HG03439 (cell line): ENCODE results near the gene PAM16.

Experiments
- ATAC-seq: cut with Tn5 transposase; IDR thresholded peaks from one replicate; pipeline ENCODE4 v1.9.1; 2021; ENCODE audit warnings: mild to moderate bottlenecking, moderate library complexity; ENCODE audit not compliant: unreplicated experiment

The PAM16 gene

DNA sequence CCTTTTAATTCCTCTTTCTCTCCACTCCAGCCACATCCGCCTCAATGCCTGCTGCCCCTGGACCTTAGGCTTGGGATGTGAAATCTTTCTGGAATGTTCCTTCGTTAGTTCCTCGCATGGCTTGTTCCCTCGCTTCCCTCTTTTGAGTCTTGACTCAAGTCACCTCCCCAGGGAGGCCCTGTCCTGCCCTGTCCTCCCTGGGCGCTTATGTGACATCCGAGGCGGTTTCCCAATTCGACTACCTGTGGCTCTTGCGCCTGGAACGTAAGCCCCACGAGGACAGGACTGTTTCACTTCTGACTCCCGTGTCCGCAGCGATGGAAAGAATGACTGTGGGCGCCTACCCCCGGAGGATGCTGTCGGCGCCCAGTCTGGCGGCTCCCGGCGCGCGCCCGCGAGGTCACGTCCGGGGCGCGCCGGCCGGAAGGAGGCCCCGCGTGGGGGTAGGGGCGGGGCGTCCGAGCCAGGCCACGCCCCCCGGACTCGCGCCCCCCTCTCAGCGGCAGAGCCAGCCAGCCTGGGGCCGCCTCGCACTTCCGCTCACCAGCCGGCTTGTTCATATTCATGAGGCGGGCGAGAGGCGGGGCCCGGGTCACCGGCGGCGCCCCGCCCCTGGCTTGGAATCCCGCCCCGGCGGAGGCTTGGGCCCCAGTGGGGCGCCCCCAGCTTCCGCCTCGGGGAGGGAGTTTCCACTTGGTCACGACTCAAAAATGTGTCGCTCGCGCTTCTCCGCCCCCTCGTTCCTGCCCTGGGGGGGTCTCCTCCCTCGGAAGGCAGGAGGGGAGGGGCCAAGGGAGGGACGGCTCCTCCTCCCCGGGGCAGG lies 43.7 kb downstream of the PAM16 start:
- peak; percentile 90 for ATAC-seq

DNA sequence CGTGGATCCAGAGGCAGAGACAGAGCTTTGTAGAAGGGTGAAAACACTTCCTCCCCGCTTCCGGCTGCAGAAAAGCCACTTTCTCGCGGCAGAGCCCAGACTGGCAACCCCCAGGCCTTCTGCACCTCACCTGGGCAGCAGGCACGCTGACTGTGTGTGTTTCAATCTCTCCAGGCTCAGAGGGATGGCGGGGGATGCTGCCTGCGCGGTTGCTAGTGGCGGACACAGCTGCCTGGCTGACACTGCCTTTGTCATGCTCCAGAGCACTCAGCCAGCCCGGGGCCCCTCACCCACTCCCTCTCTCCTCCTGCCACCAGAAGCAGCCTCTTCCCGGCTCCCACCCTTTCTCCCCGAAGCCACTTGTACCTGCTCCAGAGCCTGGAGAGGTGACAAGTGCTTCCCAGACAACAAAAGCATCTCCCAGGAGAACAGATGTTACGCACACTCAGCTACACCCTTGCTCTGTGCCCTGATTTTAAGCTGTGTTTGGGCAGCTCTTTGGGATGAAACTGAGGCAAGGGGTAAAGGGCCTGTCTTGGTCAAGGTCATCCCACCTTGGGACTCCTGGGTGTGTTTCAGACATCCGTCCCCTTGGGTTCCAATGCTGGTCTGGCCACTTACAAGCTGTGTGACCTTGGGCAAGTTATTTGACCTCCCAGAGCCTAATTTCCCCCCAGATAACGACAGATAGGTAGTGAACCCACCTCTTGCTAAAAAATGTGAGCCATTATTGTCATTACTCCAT lies 44.5 kb downstream of the PAM16 start:
- ATAC-seq = no peak

DNA sequence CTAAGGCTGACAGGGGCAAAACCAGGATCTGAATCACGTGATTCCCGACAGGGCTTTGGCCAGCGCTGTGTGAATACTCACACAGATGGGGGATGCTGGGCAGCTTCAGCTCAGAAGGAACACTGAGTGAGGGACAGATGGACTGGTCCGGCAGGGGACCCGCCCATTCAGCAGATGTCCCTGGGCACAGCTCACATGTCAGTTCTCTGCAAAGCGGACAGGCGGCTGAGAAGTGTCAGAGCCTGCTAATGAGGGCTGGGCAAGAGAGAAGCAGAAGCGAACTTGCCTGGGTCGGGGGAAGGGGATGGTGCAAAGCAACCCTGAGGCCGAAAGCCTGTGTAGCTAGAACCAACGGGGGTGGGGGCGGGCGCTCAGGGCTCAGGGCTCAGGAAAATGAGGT lies 47.1 kb downstream of the PAM16 start:
- ATAC-seq = no peak

DNA sequence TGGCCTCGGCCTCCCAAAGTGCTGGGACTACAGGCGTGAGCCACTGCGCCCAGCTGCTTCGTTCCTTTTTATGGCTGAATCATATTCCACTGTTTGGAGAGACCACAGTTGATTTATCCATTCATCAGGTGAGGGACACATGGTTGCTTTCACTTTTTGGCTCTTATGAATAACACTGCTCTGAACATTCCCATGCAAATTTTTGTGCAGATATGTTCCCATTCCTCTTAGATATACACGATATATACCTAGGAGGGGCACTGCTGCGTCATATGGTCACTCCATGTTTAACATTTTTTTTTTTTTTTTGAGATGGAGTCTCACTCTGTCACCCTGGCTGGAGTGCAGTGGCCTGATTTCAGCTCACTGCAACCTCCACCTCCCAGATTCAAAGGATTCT lies 49.2 kb downstream of the PAM16 start:
- no peak for ATAC-seq

DNA sequence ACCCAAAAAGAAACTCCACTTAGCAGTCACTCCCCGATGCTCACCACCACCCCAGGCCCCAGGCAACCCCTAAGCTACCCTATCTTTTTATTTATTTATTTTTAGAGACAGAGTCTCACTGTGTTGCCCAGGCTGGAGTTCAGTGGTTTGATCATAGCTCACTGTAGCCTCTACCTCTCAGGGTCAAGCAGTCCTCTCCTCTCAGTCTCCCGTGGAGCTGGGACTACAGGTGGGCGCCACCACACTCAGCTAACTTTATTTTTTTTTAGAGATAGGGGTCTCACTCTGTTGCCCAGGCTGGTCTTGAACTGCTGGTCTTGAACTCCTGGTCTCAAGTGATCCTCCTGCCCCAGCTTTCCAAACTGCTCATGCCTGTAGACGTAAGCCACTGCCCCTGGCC lies 49.9 kb downstream of the PAM16 start:
- ATAC-seq = no peak

DNA sequence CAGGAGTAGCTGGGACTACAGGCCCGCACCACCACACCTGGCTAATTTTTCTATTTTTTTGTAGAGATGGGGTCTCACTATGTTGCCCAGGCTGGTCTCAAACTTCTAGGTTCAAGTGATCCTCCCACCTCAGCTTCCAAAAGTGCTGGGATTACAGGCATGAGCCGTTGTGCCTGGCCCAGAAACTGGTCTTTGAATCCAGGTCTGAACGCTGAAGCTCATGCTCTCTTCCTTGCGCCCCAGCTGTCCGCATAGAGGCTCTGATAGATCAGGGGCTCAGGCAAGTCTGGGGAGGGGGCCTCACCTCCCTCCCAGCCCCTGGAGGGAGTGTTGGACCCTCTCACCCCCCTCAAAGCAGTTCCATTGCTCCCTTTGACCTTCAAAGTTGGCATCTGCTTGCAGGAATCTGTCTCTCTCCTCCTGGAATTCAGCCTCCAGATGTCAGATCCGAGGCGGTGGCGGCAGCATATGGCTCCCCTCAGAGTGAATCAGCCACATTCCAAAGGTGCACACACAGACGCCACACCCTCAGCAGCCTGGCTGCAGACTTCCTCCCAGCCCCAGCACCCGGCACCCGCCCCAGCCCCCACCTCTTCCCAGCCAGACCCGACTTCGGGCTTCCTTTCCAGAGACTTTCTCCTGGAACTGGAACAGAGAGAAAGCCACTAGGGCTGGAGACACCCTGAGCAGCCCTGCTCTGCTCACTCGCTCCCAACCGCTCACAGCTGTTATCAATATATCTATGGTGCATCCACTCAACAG lies 52.2 kb downstream of the PAM16 start:
- ATAC-seq = no peak

DNA sequence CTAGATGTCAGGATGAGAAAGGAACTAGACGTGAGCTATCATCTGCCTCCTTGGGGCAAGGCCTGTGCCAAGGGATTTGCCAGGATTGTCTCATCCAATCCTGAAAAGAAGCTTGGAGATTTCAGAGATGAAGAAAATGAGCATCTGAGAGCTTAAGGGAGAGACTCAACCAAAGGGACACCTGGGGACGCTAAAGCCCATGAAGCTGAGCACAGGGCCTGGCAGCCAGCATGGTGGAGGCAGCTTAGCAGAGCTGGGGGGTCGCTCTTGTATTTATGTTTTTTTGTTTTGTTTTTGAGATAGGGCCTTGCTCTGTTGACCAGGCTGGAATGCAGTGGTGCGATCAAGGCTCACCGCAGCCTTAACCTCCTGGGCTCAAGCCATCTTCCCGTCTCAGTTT lies 53.6 kb downstream of the PAM16 start:
- ATAC-seq = no peak

DNA sequence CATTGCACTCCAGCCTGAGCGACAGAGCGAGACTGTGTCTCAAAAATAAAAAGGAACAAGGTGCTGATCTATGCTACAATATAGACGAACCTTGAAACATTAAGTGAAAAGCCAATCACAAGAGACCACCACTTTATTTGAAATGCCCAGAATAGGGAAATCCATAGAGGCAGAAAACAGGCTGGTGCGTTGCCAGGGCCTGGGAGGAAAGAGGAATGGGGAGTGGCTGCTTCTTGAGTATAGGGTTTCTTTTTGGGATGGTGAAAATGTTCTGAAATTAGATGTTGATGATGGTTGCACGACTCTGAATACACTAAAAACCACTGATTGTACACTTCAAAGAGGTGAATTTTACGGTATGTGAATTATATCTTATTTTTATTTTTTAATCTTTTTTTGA lies 55.5 kb downstream of the PAM16 start:
- no peak for ATAC-seq

DNA sequence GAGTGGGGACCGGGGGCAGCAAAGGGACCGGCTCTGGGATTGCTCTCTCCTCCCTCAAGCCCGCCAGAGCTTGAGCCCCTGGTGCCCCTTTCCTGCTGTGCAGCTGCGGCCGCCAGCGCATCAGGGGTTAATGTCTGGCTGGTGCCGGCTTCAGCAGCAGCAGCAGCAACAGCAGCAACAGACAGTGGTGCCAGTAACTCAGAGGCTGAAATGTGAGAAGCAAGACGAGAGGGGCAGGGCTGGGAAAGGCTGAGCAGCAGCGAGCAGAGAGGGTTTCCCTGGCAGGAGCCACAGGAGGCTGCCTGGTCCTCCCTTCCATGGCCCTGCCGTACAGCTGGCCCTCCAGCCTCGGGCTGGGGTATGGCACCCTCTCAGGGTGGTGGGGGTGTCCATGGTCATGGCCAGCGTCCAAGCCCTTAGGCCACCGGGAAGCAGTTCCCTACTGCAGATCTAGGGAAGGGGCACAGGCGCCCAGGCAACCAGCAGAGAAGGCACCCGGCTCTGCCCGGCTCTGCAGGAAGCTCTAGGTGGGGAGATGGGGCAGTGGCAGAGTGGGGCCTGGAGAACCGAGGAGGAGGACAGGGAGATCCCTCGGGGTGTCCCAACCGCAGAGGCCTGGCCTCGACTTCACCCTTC lies 57.2 kb downstream of the PAM16 start:
- ATAC-seq = no peak

DNA sequence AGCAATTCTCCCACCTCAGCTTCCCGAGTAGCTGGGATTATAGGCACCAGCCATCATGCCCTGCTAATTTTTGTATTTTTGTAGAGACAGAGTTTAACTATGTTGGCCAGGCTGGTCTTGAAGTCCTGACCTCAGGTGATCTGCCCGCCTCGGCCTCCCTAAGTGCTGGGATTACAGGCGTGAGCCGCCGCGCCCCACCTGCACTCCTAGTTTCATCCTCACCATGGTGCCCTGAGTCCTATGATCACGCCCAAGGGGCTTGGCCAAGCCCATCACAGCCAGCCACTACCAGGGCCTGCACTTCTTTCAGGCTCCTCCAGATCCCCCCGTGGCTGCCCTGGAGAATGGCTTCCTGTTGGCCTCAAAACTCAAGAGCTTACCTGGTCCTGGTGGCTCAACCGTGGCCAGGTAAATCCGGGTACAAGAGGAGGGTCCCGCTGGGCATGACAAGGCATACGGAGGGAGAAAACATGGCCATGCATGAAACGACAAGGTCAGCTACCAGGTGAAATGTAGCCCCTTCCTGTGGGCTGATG lies 57.9 kb downstream of the PAM16 start:
- no peak for ATAC-seq

DNA sequence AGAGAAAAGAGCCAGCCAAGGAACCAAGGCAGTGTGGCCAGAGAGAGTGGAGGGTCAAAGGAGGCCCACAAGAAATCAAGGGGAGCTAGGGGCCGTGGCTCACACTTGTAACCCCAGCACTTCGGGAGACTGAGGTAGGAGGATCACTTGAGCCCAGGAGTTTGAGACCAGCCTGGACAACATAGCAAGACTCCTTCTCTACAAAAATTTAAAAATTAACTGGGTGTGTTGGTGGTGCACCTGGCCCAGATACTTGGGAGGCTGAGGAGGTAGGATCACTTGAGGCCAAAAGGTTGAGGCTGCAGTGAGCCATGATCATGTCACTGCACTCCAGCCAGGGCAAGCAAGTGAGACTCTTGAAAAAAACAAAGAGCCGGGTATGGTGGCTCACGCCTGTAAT lies 59.4 kb downstream of the PAM16 start:
- no peak for ATAC-seq
